Prostate gland (tissue), 2 donors: ENCODE data around the gene FOSL2.

ENCODE experiments used
- CTCF ChIP-seq, 4 experiments: fragments of 200-600 bp in 2 of 4; fragments of 450-650 bp in 2 of 4; sonication (generic) in 2 of 4; IDR thresholded peaks; 1 replicate in 3 of 4; 2 replicates in 1 of 4; pipeline ENCODE4 v1.5.1; 2016 to 2019; ENCODE audit warnings: antibody characterized with exemption in 4 of 4, mild to moderate bottlenecking in 2 of 4, moderate library complexity in 2 of 4
- POLR2A ChIP-seq: fragments of 450-650 bp; IDR thresholded peaks from one replicate; pipeline ENCODE4 v1.6.1; 2016; ENCODE audit warnings: antibody characterized with exemption, mild to moderate bottlenecking
- POLR2AphosphoS5 ChIP-seq: sonication (generic); formaldehyde crosslinking; IDR thresholded peaks from one replicate; pipeline ENCODE4 v1.6.1; 2017; ENCODE audit warnings: antibody characterized with exemption

- TF ChIP-seq CTCF (IDR thresholded peaks at IDR 0.05) (no peak), POLR2AphosphoS5 (no peak), POLR2A (no peak)
Observed at GRCh38 chr2:28419443-28420270, 27.0 kb downstream of the FOSL2 start.
